HCT116 (cell line): ENCODE measurements around the gene RNF31. TPM values are rescaled to one million over a fixed set of nuclear protein-coding genes. Genes with fewer than 3 reads are reported as not detected.
A peak's percentile ranks its signal among the peaks of the same experiment; 100 is the strongest.

Experiments
- ATAC-seq: fragments of 200-7000 bp; cut with Tn5 transposase; 2 replicates; pipeline ENCODE4 v1.9.1; 2020; ENCODE audit warnings: mild to moderate bottlenecking, moderate library complexity
- BruUV-seq: library from RNA; stranded (reverse); fragments of 400-500 nt; replicated peaks from 2 replicates; lab custom pipeline; 2021; lab: Mats Ljungman, UMichigan
- CTCF ChIA-PET: fragments of 300-600 bp; sonication (Branson Sonifier 250); formaldehyde crosslinking; loops from one replicate; lab custom pipeline; 2021; ENCODE audit warnings: antibody characterized with exemption; lab: Charles Lee
- POLR2A ChIA-PET: fragments of 300-600, 350-600 bp; sonication (Branson Sonifier 250); formaldehyde crosslinking; loops from one replicate; lab custom pipeline; 2021; ENCODE audit warnings: antibody characterized with exemption; lab: Charles Lee
- RAD21 ChIA-PET, 2 experiments: fragments of 300-600 bp; sonication (Branson Sonifier 250); formaldehyde crosslinking; loops; one replicate each; lab custom pipeline; 2023; ENCODE audit warnings: low total read pairs in 2 of 2; ENCODE audit not compliant: uncharacterized antibody in 2 of 2, unreplicated experiment in 2 of 2, low non-redundant PET in 1 of 2; lab: Charles Lee
- DNase-seq: peaks from one replicate; pipeline ENCODE4 v3.0.0-alpha.2; 2010; ENCODE audit warnings: low read depth, low spot score
- H2AFZ ChIP-seq: fragments of 200-600 bp; shearing (Covaris generic), sonication (generic); 2 replicates; pipeline ENCODE4 v1.6.1; 2017; ENCODE audit warnings: low read depth, mixed run types, mixed read lengths, antibody characterized with exemption, low read length; ENCODE audit not compliant: poor library complexity, severe bottlenecking
- H3K27ac ChIP-seq: 2 replicates; pipeline ENCODE4 v1.5.1; 2012; ENCODE audit warnings: low read depth, low read length
- H3K27me3 ChIP-seq: fragments of 200-600 bp; sonication (generic); 2 replicates; pipeline ENCODE4 v1.6.1; 2016; ENCODE audit warnings: mixed run types, low read length, mixed read lengths; ENCODE audit not compliant: insufficient read depth
- H3K36me3 ChIP-seq, 2 experiments: fragments of 200-500 bp in 1 of 2; fragments of 200-600 bp in 1 of 2; sonication (Bioruptor generic) in 1 of 2; sonication (generic) in 1 of 2; 2 replicates each; pipeline versions ENCODE4 v1.5.1 to v1.6.1; 2014 to 2016; ENCODE audit warnings: low read length in 2 of 2, inconsistent platforms in 1 of 2, mixed read lengths in 1 of 2, mixed run types in 1 of 2; ENCODE audit not compliant: insufficient read depth in 2 of 2, control insufficient read depth in 1 of 2
- H3K4me1 ChIP-seq, 2 experiments: fragments of 200-600 bp in 1 of 2; sonication (generic) in 1 of 2; 2 replicates each; pipeline versions ENCODE4 v1.5.1 to v1.6.1; 2012 to 2017; ENCODE audit warnings: low read length in 2 of 2, inconsistent platforms in 1 of 2, mild to moderate bottlenecking in 1 of 2, mixed read lengths in 1 of 2, mixed run types in 1 of 2, moderate library complexity in 1 of 2; ENCODE audit not compliant: insufficient read depth in 2 of 2, control insufficient read depth in 1 of 2
- H3K4me2 ChIP-seq: fragments of 200-600 bp; sonication (generic); 2 replicates; pipeline ENCODE4 v1.6.1; 2017; ENCODE audit warnings: mixed run types, low read length, mixed read lengths
- H3K4me3 ChIP-seq, 2 experiments: fragments of 200-600 bp in 1 of 2; sonication (generic) in 1 of 2; replicated peaks in 1 of 2; 2 replicates each; pipeline ENCODE4 v1.5.1; 2011 to 2016; ENCODE audit warnings: low read length in 2 of 2, control low read depth in 1 of 2, low read depth in 1 of 2, mild to moderate bottlenecking in 1 of 2, mixed read lengths in 1 of 2, mixed run types in 1 of 2
- H3K79me2 ChIP-seq: fragments of 200-600 bp; sonication (generic); 2 replicates; pipeline ENCODE4 v1.6.1; 2017; ENCODE audit warnings: mild to moderate bottlenecking, mixed run types, low read length, moderate library complexity, mixed read lengths; ENCODE audit not compliant: insufficient read depth
- H3K9ac ChIP-seq: fragments of 200-600 bp; sonication (generic); 2 replicates; pipeline ENCODE4 v1.6.1; 2016; ENCODE audit warnings: low read length, mixed read lengths
- H3K9me2 ChIP-seq: fragments of 200-600 bp; sonication (generic), shearing (Covaris generic); 2 replicates; pipeline ENCODE4 v1.6.1; 2017; ENCODE audit warnings: mixed run types, mild to moderate bottlenecking, moderate library complexity; ENCODE audit not compliant: insufficient read depth
- H3K9me3 ChIP-seq, 2 experiments: fragments of 200-500 bp in 1 of 2; fragments of 200-600 bp in 1 of 2; sonication (Bioruptor generic) in 1 of 2; sonication (generic) in 1 of 2; 2 replicates each; pipeline ENCODE4 v1.6.1; 2014 to 2017; ENCODE audit warnings: low read length in 2 of 2, mixed read lengths in 2 of 2, inconsistent platforms in 1 of 2, low read depth in 1 of 2, mild to moderate bottlenecking in 1 of 2, mixed run types in 1 of 2, moderate library complexity in 1 of 2; ENCODE audit not compliant: control insufficient read depth in 1 of 2, insufficient read depth in 1 of 2
- H4K20me1 ChIP-seq: fragments of 200-600 bp; sonication (generic), shearing (Covaris generic); 2 replicates; pipeline ENCODE4 v1.6.1; 2017; ENCODE audit warnings: mixed run types, mild to moderate bottlenecking, moderate library complexity; ENCODE audit not compliant: insufficient read depth
- CBX3 ChIP-seq: IDR thresholded peaks from 2 replicates; pipeline ENCODE4 v1.6.1; 2012; ENCODE audit warnings: low read depth
- CEBPB ChIP-seq: IDR thresholded peaks from 2 replicates; pipeline ENCODE4 v1.6.1; 2012; ENCODE audit warnings: low read depth
- EZH2 ChIP-seq: fragments of 200-600 bp; sonication (generic); IDR thresholded peaks from 2 replicates; pipeline ENCODE4 v1.6.1; 2017; ENCODE audit warnings: antibody characterized with exemption, mixed run types
- EZH2phosphoT487 ChIP-seq: fragments of 200-600 bp; IDR thresholded peaks from 2 replicates; pipeline ENCODE4 v1.6.1; 2018; ENCODE audit warnings: antibody characterized with exemption, borderline replicate concordance
- FOSL1 ChIP-seq: IDR thresholded peaks from 2 replicates; pipeline ENCODE4 v1.6.1; 2012; ENCODE audit warnings: low read depth
- JUND ChIP-seq: IDR thresholded peaks from 2 replicates; pipeline ENCODE4 v1.6.1; 2012
- POLR2A ChIP-seq: IDR thresholded peaks from 2 replicates; pipeline ENCODE4 v1.7.0; 2011; ENCODE audit warnings: borderline replicate concordance; ENCODE audit not compliant: insufficient read depth, insufficient read length; ENCODE audit errors: extremely low read depth
- POLR2AphosphoS5 ChIP-seq: IDR thresholded peaks from 2 replicates; pipeline ENCODE4 v1.6.1; 2011; ENCODE audit warnings: mild to moderate bottlenecking, low read depth, low read length, moderate library complexity
- RAD21 ChIP-seq: IDR thresholded peaks from 2 replicates; pipeline ENCODE4 v1.6.1; 2012; ENCODE audit warnings: low read depth, mild to moderate bottlenecking
- SIN3A ChIP-seq: IDR thresholded peaks from 2 replicates; pipeline ENCODE4 v1.6.1; 2012; ENCODE audit warnings: low read depth
- SRF ChIP-seq: IDR thresholded peaks from 2 replicates; pipeline ENCODE4 v1.6.1; 2012; ENCODE audit warnings: low read depth
- TCF7L2 ChIP-seq: IDR thresholded peaks from 2 replicates; pipeline ENCODE4 v1.7.0; 2011; ENCODE audit warnings: borderline replicate concordance, inconsistent platforms; ENCODE audit not compliant: insufficient read depth, insufficient read length; ENCODE audit errors: extremely low read depth
- YY1 ChIP-seq: IDR thresholded peaks from 2 replicates; pipeline ENCODE4 v1.6.1; 2011; ENCODE audit warnings: low read length, low read depth, moderate library complexity, mild to moderate bottlenecking; ENCODE audit not compliant: insufficient replicate concordance; ENCODE audit errors: extremely low read depth
- ZFX ChIP-seq: fragments of 450-650 bp; IDR thresholded peaks from 2 replicates; pipeline ENCODE4 v1.6.1; 2017
- intact Hi-C: fragments of 100-400 bp; cut with micrococcal nuclease; formaldehyde crosslinking; loops from 2 replicates; pipeline ENCODE4 v1.10.0; 2022
- total RNA-seq: library from RNA; stranded (reverse); gene quantifications from one replicate; pipeline ENCODE4 v1.2.1, GENCODE V29; 2021; ENCODE audit not compliant: unreplicated experiment
- TF ChIP-seq, protein P1 (sequence below): IDR thresholded peaks from 2 replicates; pipeline ENCODE4 v1.6.1; 2012

Gene RNF31
- total RNA-seq, 1 experiment from 2014 or later: 78.0 TPM

DNA sequence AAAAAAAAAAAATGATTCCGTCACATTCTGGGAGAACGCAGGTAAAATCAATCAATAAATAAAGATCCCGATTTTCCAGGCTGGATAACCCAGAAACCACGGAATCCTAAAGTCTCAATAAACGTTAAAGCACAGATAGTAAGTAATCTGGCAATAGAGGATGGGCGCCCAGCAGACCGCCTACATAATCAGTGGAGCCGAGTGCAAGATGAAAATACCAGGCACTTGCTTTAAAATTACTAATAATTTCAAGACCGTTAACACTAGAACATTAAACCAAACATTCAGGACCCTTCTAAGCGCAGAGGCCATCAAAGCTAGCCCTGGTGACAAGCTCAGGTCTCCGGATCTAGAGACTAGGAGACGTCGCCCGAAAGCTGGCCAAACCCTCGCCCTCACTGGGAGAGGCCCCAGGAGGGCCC, 33.9 kb upstream of the RNF31 start:
- Histone ChIP-seq H3K4me3 (peak overlapping the region; percentile 86 to 92), H3K79me2 (peaks cover 14% of the 10 kb centered on the region; the same call in 1 of the 2 replicates), H3K9me3 (no peaks in the 10 kb centered on the region), H3K9me2 (no peaks in the 10 kb centered on the region), H3K4me2 (peak overlapping the region; percentile 95), H4K20me1 (no peaks in the 10 kb centered on the region), H3K4me1 (peaks cover 8 to 25% of the 10 kb centered on the region in 2 experiments; a peak in 3 of 4 replicates), H2AFZ (no peak overlapping the region), H3K27me3 (no peaks in the 10 kb centered on the region), H3K36me3 (peaks cover 0 to 6% of the 10 kb centered on the region in 2 experiments; a peak in 1 of 4 replicates), H3K27ac (peak overlapping the region; percentile 97), H3K9ac (peak overlapping the region; percentile 84)
- ChIA-PET POLR2A (interaction anchor here (0.8 to 2.6 kb wide), 9 partner anchors 9 to 184 kb away, joined by 3 to 49 read pairs (median 8); partner anchors contain the start of genes EMC9, FITM1, IRF9 and PCK2), CTCF (interaction anchor here (1.2 to 2.1 kb wide), 3 partner anchors 9 to 55 kb away, joined by 3 to 11 read pairs (median 3); partner anchors contain the start of gene PSME1), RAD21 (interaction anchor here (0.6 to 1.7 kb wide), 2 partner anchors 14 to 23 kb away, joined by 3 to 5 read pairs; partner anchors contain the start of gene PSME1 (in 1 of the 2))
- BruUV-seq: TSS peak; percentile 93
- no peak; the same call in 1 of the 2 replicates for ATAC-seq
- no peak for DNase-seq
- intact Hi-C loops: loop anchor here (5.0 kb wide), 1 partner anchor 99 kb away; the partner anchor contains the start of gene CHMP4A
- TF ChIP-seq YY1: no peak

DNA sequence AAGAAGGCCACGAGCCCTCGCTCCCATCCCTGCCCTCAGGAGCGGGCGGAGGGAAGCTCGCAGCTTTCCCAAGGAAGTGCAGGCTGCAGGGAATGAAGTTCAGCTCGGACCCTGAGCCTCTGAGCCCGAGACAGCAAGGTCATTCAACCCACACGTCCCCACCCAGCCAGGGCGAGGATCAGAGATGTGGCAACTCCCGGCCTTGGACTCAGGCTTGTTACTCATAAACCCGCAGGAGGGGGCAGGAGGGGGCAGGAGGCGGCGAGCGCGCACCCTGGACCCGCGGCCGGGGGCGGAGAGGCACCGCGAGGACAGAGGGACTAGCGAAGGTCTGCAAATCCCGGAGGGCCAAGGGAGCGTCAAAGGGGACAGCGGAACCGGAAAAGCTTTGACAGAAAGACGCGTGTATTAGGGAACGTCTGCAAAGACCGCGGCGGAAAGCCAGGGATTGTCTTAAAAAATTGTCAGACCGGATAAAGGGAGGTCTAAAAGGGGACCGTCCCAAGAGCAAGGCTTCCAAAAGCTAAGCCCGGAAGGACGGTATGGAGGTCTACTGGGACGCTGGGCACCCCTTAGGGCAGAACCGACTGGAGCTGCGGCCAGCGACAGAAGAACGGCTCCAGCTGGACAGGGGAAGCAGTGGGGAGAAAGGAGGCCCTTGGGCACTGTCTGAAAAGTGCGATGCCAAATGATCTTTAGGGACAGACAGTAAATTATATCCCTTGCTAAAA, 33.3 kb upstream of the RNF31 start:
- peak overlapping the region; percentile 84 for H3K9ac ChIP-seq
- POLR2A ChIA-PET: interaction anchor here (0.8 to 2.6 kb wide), 17 partner anchors 9 to 184 kb away, joined by 3 to 49 read pairs (median 5); partner anchors contain the start of genes EMC9, FITM1, IPO4 and IRF9
- CTCF ChIA-PET: interaction anchor here (0.7 to 2.7 kb wide), 12 partner anchors 8 to 183 kb away, joined by 3 to 11 read pairs (median 4); partner anchors contain the start of genes EMC9, IRF9, PSME1 and PSME2
- H3K36me3 ChIP-seq: peaks cover 5 to 9% of the 10 kb centered on the region in 2 experiments; a peak in 2 of 4 replicates
- H3K9me3 ChIP-seq: no peaks in the 10 kb centered on the region
- peaks cover 14% of the 10 kb centered on the region; the same call in 1 of the 2 replicates for H3K79me2 ChIP-seq
- no TSS peak for BruUV-seq
- RAD21 ChIA-PET: interaction anchor here (0.6 to 1.7 kb wide), 4 partner anchors 13 to 52 kb away, joined by 3 to 10 read pairs (median 4); partner anchors contain the start of genes EMC9 (in 1 of the 2) and PSME1 (in 1 of the 2)
- no peaks in the 10 kb centered on the region for H3K27me3 ChIP-seq
- H3K27ac ChIP-seq: peak overlapping the region; percentile 97
- H3K9me2 ChIP-seq: no peaks in the 10 kb centered on the region
- H2AFZ ChIP-seq: peak overlapping the region; percentile 74
- H3K4me2 ChIP-seq: peak overlapping the region; percentile 95
- intact Hi-C loops: loop anchor here (1.0 to 5.0 kb wide), 4 partner anchors 20 to 98 kb away; partner anchors contain the start of genes CHMP4A, IRF9, PCK2 and PSME2
- H4K20me1 ChIP-seq: no peaks in the 10 kb centered on the region
- peaks cover 7 to 20% of the 10 kb centered on the region in 2 experiments; a peak in 3 of 4 replicates for H3K4me1 ChIP-seq
- ATAC-seq (peak; percentile 59), DNase-seq (peak; percentile 94)
- peak overlapping the region; percentile 86 to 92 for H3K4me3 ChIP-seq
- peak; percentile 92 for TF ChIP-seq SIN3A
- TF ChIP-seq EZH2phosphoT487: no peak
- TF ChIP-seq TCF7L2: peak; percentile 69
- TF ChIP-seq SRF: no peak
- TF ChIP-seq, protein P1, sequence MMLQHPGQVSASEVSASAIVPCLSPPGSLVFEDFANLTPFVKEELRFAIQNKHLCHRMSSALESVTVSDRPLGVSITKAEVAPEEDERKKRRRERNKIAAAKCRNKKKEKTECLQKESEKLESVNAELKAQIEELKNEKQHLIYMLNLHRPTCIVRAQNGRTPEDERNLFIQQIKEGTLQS: no peak
- TF ChIP-seq YY1: no peak
- peak; percentile 73 for TF ChIP-seq POLR2A
- peak; percentile 84 for TF ChIP-seq ZFX
- TF ChIP-seq FOSL1: no peak
- TF ChIP-seq CEBPB: peak; percentile 81
- TF ChIP-seq JUND: no peak
- TF ChIP-seq CBX3: peak; percentile 14; the same call in 1 of the 2 replicates
- no peak for TF ChIP-seq EZH2
- peak; percentile 83 for TF ChIP-seq POLR2AphosphoS5
- TF ChIP-seq RAD21: 0 out of 2 replicates have a peak, but pooled peaks have one; percentile 2
